ENCODE data around the gene HSH2D.

The HSH2D gene

DNA sequence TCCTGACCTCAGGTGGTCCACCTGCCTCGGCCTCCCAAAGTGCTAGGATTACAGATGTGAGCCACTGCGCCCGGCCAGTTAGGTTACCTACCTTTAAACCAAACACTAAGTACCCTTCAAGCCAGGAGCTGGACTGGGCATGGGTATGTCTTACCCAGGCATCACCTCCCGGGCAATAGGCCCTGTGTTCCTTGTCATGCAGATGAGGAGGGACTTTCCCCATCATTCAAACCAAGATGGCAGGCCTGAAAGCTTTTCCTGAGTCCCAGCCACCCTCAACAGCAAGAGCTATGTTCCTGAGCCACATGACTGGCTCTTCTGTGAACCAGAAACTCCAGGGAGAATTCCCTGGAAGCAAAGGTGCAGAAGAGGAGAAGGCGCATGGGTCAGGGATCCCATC, 22.3 kb upstream of the HSH2D start:
- no peak for DNase-seq

DNA sequence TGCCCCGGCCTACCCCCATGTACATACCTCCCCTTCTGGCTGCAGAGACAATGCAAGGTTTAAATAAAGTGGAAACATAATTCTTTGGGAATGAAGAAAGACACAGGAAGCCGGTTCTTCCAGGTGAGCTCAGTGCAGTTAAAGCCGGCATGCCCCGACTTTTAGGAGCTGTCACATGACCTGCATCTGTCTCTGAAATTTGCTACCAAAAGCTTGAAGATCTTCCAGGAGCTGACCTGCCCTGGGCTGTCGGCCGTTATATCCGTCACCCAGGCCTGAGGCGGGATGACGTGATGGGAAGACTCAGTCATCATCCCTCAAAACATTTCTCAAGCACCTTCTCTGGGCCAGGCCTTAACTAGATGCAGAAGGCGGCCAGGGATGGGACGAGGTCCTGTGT, 21.5 kb upstream of the HSH2D start:
- DNase-seq, result no peak

DNA sequence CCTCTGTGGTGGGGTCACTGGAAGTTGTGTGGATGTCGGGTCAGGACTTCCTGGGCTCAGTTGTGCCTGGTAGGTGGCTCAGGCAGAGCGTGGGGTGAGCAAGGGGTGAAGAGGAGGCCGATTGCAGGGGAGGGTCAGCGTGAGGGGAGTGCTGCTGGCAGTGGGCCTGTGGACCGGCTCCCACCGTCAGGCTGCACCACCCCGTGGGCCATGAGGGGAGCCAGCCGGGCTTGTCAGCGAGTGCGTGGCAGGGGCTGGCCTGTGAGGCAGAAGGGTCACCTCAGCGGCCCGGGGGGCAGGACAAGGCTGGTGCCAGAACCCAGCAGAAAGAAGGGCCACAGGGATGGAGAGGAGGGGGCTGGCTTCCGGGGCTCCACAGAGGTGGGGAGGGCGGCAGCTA, 18.5 kb upstream of the HSH2D start:
- no peak for DNase-seq

DNA sequence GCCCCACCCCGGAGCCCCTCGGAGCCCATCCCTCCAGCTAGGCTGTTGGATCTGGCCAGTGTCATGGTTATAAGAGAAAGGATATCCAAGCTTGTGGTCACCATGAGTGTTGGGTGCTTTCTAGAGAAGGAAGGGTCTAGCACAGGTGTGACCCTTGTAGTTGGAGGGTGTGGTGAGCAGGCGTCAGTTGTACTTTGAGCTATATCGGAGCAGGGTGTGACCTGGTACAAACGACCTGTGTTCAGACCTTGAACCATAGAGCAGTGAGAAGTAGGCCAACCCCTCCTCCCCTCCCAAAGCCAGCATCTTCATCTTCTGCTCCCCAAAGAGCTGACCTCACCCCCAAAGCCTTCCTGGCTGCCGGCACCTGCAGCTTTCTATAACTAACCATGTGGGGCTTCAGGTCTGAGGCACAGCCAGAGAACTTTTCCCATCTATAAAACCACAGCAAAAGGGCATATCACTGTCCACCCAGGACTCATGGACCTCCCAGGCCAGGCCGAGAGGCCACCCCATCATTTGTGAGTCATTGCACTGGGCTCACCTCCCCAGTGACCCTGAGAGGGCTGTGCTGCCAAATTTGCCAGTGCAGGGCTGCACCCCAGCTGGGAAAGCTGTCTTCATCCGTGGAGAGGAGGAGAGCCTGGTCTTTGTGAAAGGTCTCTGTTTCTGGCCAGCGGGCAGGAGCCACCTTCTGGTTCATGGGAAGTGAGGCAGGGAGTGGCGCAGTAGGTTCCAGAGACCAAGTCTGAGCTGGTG, 17.6 kb upstream of the HSH2D start:
- DNase-seq, result no peak

DNA sequence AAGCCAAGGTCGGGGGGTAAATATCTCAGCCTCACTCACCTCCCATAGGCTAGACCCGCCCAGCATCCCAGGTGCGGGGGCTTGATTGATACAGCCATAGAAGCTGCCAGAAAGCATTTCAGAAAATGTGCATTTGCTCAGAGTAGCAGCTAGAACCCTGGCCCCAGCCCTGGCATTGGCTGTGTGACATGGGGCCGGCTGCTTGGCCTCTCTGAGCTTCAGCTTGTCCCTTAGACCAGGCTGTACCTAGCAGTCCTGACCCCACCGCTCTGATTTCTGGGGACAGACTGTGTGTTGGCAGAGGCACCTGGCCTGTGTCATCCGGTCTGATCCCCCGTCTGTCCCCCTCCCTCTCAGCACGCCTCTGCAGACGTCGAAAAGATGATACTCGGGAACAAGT, 16.4 kb upstream of the HSH2D start:
- no peak for DNase-seq

DNA sequence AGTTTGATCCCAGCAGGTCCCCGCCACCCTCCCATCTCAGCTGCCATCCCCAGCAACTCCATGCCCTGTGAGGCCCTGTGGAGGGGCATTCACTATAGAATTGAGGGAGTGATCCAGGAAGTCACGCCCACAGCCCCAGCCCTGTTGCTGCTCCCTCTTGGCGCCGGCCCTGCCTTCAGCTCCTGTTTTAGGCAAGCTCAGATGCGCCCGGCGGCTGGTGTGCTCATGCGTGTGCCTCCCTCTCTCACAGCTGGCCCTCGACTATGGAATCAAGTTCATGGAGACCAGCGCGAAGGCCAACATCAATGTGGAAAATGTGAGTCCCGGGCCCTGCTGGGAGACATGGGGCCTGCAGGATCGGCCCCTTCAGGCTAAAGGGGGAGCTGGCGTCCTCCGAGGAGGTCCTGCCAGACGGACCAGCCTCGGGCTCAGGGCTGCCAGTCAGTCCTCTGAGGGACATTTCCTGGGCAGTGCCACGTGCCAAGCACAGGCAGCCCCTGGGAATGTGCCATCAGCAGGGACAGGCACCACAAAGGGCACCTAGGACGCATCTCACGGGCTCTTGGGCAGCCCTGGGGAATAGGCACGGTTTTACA, 15.6 kb upstream of the HSH2D start:
- no peak for DNase-seq

DNA sequence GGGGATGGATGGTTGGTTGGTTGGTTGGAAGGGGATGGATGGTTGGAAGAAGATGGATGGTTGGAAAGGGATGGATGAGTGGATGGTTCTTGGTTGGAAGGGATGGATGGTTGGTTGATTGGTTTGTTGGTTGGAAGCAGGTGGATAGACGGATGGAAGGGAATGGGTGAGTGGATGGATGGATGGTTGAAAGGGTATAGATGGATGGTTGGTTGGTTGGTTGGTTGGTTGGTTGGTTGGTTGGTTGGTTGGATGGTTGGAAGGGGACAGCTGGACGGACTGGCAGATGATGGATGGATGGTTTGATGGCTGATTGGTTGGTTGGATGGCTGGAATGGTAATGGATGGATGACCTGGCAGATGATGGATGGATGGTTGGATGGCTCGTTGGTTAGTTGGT, 11.8 kb upstream of the HSH2D start:
- no peak for DNase-seq

DNA sequence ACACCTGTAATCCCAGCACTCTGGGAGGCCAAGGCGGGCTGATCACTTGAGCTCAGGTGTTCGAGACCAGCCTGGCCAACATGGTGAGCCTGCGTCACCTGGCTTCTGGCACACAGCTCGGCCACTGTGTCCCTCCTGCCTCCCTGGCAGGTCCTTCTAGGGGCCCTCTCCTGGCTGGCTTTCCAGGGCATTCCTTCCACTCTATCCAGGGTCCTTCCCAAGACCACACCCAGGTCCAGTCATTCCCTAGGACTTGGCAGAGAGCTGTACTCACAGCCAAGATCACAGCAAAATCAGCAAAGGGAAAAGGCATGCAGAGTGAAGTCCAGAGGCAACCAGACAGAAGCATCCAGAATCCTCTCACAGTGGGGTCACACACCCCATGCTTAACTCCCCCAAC, 9.7 kb upstream of the HSH2D start:
- DNase-seq, result no peak

DNA sequence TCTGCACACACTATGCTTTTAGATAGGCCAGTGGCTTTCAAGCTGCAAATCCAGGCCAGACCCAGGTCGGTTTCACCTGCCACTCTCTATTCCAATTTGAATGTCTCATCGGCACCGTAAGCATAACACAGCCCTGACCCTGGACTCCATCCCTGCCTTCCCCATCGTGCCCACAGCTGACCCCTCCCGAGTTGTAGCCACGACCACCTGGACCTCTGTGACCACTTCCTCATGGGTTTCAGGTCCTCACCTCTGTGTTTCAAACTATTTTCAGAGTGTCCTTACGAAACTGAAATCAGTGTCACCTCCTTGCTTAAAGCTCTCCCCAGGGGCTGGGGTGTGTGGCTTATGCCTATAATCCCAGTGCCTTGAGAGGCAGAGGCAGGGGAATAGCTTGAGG, 9.0 kb upstream of the HSH2D start:
- DNase-seq, result no peak

DNA sequence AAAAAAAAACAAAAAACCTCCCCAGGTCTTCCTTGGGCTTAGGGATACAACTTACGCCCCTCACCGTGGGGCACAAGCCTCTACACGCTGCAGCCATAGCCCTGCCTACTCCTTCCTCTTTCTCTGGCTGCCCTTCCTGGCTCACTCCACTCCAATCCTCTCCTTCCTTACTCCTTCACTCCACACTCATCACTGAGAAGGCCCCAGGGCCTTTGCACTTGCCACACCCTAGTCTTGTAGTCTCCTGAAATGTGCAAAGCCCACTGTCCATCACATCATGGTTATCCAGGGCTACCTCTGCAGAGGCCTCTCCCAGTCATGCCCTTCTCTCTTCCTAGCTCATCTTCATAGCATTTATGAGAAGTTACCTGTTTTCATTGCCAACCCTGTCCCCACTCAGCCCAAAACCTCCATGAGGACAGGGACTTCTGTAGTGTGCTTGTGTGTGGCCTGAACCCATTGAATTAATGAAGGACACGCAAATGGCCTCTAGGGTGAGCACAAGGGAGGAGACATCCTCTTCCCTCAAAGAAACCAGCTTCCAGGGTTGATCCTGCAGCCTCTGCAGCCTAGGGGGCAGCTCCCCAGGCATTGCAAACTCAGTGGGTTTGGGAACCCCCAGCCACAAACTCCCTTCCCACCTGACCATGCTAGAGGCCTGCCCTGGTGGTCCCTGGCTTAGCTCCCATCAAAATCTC, 7.9 kb upstream of the HSH2D start:
- DNase-seq, result no peak

DNA sequence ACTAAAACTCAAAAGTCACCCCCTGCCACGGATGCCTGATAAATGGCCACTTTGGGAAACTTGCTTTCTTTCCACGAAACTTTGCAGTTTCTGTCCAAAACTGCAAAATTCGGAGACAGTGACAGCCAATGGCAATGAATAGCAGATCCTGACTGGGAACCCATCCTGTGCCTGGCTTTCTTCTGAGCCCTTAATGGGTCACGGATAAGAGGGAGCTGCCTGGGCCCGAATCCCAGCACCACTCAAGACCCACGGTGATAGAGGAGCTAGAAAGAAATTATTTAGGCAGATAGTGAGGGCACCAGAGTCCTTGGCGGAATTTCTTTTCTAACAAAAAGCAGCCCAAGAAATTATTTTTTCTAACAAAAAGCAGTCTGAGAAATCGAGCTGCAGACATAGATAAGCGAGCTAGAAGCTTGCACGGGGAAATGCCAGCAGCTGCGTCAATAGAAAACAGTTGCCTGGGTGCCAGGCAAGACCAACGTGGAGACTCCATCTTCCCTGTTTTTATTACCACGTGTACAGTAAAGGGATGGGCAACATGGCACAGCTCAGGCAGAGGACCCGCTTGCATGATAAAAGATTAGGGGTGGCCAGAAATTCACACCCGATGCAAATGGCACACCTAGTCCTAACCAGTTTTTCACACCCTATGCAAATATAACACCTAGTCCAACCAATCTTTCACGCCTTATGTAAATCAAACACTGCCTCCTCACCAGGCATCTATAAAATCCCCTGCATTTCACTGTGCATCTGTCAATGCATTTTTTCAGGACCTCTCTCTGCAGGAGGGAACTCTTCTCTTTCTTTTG, 7.1 kb upstream of the HSH2D start:
- DNase-seq, result no peak

DNA sequence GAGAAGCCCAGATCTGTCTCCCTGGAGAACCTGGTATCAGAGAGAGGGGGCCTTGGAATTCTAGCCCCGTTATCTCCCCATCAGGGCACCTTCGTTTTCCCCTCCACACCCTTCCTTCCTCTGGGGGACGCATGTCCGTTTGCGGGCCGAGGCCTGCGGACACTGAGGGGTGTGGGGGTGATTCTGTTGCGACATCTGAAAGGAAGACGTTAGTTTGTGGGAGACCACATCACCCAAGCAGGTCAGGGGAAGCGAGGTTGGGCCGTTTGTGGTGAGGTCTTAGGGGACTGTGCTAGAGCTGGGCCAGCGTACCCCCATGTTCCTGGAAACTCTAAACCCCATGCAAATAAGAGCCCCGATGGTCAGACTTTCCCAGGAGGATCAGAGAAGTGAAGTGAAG, 3.7 kb upstream of the HSH2D start:
- no peak for DNase-seq

DNA sequence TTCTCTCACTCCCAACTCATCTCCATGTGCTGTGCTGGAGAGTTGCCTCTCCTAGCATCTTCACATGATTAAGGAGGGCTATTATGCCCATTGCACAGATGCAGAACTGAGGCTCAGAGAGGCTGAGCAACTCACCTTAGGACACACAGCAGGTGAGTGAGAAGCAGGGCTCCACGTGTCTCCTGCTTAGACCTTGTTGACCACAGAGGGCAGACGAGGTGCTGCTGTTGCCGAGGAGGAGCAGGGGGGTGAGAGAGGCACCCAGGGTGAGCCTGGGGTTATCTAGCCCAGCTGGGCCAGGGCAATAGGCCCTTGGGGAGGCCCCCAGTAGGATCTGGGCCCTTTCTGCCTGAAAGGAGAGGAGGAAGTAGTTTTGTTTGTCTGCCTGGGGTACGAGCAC, 2.4 kb upstream of the HSH2D start:
- no peak for DNase-seq

DNA sequence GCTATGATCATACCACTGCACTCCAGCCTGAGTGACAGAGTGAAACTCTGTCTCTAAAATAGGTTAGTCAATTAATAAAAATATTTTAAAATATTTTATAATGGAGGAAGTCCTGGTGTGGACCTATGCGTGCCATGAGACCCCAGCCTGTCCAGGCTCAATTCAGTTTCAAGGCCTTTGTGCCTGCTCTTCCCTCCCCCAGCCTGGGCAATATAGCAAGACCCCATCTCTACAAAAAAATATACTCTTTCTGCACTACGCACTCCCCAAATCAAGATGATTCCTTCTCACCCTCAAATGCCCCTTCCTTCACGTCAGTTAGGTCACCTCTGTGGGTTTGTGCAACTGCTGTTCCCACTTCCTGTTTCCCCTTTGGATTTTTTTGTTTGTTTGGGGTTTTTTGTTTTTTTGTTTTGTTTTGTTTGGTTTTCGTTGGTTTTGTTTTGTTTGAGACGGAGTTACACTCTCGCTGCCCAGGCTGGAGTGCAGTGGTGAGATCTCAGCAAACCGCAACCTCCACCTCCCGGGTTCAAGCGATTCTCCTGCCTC, 1.4 kb upstream of the HSH2D start:
- no peak for DNase-seq

DNA sequence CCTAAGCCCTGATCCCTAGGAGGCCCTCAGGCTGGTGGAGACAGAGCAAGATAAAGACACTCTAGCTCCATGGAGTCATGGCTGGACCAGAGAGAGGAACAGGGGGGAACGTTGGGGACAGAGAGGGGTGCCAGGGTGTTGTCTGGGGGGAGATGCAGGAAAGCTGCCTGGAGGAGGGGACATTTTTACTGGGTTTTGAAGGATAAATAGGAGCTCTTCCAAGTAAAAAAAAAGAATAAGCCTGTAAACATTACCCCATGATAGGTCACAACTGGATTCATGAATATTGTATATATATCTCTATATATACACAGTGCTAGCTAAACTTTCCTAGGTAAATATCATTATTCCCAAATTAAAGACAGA, 714 bp downstream of the HSH2D start:
- no peak for DNase-seq

DNA sequence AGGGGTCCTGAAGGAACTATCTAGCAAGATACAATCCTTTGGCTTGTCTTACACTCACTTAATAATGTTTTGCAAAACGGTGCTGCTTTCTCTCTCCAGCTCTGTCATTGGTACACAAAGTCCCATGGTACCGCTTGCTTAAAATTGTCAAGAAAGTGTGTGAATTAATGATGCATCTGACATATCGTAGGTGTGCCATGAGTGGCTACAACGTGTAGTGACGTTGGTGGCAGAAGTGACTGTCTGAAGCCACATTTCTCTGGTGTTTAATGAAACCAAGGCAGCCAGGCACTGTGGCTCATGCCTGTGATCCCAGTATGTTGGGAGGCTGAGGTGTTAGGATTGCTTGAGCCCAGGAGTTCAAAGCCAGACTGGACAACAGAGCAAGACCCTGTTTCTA, 2.6 kb downstream of the HSH2D start:
- no peak for DNase-seq

DNA sequence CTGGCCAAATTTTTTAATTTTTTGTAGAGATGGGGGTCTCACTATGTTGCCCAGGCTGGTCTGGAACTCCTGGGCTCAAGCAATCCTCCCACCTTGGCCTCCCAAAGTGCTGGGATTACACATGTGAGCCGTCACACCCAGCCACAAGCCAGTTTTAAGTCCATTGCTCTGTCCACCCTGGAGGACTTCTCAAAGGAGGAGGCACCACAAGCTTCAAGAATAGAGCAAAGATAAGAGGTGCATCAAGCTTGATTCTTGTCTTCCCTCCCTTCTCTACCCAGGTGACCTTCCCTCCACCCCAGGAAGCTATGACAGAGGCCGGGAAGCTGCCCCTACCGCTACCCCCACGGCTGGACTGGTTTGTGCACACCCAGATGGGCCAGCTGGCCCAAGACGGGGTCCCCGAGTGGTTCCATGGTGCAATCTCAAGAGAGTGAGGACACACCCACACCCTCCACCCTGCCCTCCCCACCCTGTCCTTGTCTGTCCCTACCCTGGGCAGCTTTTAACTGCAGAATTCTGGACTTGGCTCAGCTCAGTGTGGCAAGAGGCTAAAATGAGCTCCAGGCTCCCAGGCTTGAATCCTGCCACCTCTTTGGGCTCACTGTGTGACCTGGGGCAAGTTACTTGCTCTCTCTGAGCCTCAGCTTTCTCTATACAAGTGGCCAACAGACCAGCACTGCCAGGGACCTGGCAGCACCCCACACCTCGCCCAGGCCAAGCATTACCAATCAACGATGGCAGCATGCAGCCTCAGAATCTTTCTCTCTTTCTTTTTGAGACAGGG, 5.2 kb downstream of the HSH2D start:
- DNase-seq, result no peak

DNA sequence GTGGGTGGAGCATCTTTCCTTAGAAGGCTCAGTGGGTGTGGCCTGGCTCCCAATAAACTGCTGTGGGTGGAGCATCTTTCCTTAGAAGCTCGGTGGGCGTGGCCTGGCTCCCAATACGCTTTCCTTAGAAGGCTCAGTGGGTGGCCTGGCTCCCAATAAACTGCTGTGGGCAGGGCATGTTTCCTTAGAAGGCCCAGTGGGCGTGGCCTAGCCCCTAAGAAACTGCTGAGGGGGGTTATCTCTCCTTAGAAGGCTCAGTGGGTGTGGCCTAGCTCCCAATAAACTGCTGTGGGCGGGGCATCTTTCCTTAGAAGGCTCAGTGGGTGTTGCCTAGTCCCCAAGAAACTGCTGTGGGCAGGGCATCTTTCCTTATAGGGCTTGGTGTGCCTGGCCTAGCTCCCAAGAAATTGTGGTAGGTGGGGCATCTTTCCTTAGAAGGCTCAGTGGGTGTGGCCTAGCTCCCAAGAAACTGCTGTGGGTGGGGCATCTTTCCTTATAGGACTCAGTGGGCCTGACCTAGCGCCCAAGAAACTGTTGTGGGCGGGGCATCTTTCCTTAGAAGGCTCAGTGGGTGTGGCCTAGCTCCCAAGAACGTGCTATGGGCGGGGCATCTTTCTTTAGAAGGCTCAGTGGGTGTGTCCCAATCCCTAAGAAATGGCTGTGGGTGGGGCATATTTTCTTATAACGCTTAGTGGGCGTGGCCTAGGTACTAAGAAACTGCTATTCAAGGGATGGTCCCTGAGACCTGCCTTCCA, 10.3 kb downstream of the HSH2D start:
- no peak for DNase-seq

DNA sequence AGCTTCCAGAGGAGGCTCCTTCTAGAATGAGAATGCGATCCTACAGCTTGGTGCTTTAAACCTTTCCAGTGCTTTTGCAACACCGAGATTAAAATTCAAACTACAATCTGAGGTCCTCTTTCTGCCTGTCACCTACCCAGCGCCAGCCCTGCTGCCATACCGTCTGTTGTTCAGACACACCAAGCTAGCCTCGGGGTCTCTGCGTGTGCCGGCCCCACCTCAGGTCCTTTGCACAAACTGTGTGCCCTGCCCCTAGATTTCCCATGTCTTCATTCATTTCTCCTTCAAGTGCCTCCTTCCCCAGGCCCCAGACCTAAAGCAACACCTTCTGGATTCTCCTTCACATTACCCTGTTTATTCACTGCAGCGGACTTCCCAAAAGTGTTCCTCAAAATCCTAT, 11.1 kb downstream of the HSH2D start:
- no peak for DNase-seq

DNA sequence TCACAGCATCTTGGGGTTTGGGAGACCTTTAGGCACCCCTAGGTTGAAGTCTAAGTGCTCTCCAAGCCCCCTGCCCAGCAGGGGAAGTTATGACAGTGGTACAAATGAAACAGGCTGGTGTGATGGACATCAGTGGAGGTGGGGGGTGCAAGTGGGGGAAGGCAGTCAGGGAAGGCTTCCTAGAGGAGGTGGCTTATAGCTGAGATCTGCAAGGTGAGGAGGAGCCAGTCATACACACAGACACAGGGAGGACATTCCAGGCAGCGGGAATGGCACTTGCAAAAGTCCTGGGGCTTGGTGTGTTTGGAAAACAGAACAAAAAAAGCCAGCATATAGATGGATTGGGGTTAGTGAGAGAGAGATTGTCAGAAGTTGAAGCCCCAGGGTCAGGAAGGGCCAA, 11.6 kb downstream of the HSH2D start:
- no peak for DNase-seq

DNA sequence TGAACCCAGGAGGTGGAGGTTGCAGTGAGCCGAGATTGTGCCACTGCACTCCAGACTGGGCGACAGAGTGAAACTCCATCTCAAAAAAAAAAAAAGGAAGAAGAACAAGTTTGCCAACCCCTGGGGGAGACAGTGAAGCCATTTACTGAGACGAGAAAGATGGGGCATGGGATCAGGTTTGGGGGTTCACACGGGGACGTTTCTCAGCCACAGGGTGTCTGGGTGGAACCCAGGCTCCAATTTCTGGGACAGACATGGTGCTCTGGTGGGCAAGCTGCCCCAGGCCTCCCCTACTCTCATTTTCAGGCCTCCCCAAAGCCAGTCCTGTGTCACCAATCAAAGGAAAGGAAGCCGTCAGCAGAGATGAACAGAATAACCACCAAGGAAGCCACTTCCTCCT, 13.4 kb downstream of the HSH2D start:
- no peak for DNase-seq

DNA sequence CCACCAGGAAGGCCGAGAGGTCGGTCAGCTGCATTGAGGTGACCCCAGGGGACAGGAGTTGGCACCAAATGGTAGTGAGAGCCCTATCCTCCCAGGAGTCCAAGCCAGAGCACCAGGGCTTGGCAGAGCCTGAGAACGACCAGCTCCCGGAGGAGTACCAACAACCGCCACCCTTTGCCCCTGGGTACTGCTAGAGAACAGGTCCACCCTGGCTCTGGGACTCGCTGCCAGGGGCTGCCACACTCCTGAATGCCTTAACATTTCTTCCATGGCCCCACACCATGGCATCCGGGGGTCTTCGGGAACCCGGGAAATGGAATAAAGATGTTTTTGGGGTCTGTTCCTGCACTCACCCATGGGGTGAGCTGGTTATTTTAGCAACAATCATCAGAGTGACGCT, 14.1 kb downstream of the HSH2D start:
- no peak for DNase-seq

All from DMS79 treated with DMSO at 0.1 percent for 48 hours (cell line).